ENCODE data around the gene ZNF526. TPM values are rescaled to one million over a fixed set of nuclear protein-coding genes. Genes with fewer than 3 reads are reported as not detected.

The ZNF526 gene, protein sequence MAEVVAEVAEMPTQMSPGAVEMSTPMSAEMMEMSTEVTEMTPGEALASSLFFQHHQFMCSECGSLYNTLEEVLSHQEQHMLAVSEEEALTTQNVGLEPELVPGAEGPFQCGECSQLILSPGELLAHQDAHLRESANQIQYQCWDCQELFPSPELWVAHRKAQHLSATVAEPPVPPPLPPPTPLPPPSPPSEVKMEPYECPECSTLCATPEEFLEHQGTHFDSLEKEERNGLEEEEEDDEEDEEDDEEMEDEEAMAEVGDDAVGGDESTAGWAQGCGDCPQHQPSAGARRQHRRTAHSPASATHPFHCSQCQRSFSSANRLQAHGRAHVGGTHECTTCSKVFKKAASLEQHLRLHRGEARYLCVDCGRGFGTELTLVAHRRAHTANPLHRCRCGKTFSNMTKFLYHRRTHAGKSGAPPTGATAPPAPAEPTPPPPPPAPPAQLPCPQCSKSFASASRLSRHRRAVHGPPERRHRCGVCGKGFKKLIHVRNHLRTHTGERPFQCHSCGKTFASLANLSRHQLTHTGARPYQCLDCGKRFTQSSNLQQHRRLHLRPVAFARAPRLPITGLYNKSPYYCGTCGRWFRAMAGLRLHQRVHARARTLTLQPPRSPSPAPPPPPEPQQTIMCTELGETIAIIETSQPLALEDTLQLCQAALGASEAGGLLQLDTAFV
- total RNA-seq: 18.2 and 23.0 TPM in 2 replicates

GRCh38 chr19:42219812-42220750 is at the start of gene ZNF526:
ZNF526 (plus strand) TSS chr19:42220312; CDS start chr19:42224404, 4,092 bp downstream.

DNA sequence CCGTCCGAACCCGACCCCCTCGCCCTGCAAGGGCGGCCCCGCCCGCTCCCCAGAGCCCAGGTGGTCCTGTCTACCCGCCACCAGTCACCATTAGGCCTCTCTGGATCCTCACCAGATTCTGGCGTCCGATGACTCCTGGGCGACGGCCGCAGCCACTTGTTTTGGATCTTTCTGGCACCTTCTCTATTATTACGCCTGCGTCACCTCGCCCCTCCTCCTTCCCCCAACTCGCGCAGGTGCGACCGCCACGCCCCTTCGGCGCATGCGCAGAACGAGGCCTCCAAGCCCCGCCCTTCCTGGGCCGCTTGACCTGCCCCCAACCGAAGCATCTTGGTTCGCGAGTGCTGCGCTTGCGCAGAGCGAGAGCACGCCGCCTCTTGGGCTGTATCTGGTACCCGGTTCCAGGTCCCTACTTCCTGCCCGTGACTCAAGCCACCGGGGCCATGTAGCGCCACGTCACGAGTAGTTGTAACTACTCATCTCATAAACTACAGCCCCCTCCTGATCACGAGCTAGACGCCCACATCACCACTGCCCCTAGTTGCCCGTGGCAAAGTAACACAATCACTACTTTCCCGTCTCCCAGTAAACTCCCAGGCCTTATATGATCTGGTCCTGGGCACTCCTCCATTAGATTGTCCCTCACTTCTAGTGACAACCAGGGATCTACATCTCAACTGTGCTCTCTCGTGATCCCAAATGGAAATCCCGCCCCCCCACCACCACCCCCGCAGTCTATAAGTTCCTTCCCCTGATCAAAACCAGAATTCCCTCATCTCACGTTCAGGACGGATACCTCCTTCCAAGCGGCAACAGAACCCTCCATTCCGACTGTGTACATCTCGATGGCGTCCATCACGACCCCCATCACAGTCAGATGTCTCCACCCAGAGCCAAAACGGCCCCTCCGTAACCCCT is 2.3 kb upstream of the ZNF526 start, which contains the start of gene DEDD2:
Gene DEDD2 (minus strand): TSS at position 158 of the 918 bp plus-strand sequence. CDS start 670 bp downstream, outside the sequence.

GRCh38 chr19:42242512-42243409 is 22.6 kb downstream of the ZNF526 start, which contains the start of gene GSK3A:
GSK3A (minus strand) TSS chr19:42242602; CDS start chr19:42242465, 137 bp downstream.

GRCh38 chr19:42254850-42255765 is 35.0 kb downstream of the ZNF526 start, which contains the start of gene ERF:
ERF (minus strand) TSS chr19:42255128; CDS start chr19:42254999, 129 bp downstream.

DNA sequence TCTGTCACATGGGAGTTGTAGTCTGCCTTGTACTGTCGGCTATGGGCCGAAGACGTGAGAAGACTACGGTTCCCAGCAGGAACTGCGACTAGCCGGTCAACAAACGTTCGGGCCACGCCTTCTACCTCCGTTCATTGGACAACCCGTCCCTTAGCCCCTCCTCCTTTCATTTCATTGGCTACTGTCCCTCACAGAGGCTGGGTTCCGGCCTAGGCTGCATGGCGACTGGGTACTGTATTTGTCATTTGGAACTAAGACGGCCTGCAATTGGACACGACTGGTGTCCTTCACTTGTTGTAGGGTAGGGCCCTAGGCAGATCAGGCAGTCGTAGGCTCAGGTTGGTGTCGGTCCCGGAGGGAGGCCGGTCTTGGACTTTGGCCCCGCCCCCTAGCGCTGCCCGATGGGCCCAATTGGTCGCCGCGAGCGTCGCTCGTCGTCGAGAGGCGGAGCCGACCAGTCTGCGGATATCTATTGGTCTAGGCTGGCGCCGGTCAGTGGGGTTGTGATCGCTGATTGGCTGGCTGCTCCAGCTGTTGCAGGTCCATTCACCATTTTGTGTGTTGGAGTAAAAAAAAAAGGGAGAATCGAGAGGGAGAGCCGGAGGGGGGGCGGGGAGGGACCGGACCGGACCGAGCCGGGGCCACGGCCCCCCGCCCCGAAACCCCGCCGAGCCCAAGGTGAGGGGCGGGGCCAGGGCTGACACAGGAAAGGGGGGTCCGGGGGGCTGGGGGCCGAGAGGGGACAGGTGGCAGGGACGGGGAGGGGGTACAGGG is 48.8 kb downstream of the ZNF526 start, which contains the start of gene CIC:
Gene CIC (plus strand): TSS at position 549 of the 774 bp plus-strand sequence. CDS start 2,532 bp downstream, outside the sequence.

Other genes starting within 250 kb of the ZNF526 start
- not detected in 2 replicates for gene ATP1A3, start 226.1 kb upstream of the ZNF526 start, total RNA-seq
- gene GRIK5, start 150.1 kb upstream of the ZNF526 start, total RNA-seq: under 0.01 TPM in 1 of 2 replicates, not detected in the other
- 13.6 and 32.6 TPM in 2 replicates for gene ZNF574, start 144.1 kb upstream of the ZNF526 start, total RNA-seq
- 11.6 and 17.3 TPM in 2 replicates for gene POU2F2, start 87.9 kb upstream of the ZNF526 start, total RNA-seq
- gene DEDD2, start 2.6 kb upstream of the ZNF526 start, total RNA-seq: 29.2 and 39.0 TPM in 2 replicates
- gene GSK3A, start 22.3 kb downstream of the ZNF526 start, total RNA-seq: 23.2 and 33.4 TPM in 2 replicates
- 19.5 and 39.9 TPM in 2 replicates for gene ERF, start 34.8 kb downstream of the ZNF526 start, total RNA-seq
- gene CIC, start 48.9 kb downstream of the ZNF526 start, total RNA-seq: 38.5 and 41.5 TPM in 2 replicates
- gene PRR19, start 81.8 kb downstream of the ZNF526 start, total RNA-seq: 0.22 and 0.86 TPM in 2 replicates
- gene PAFAH1B3, start 82.3 kb downstream of the ZNF526 start, total RNA-seq: 27.8 and 31.2 TPM in 2 replicates
- not detected in 2 replicates for gene TMEM145, start 93.0 kb downstream of the ZNF526 start, total RNA-seq
- 17.0 and 24.1 TPM in 2 replicates for gene MEGF8, start 105.3 kb downstream of the ZNF526 start, total RNA-seq
- not detected in 2 replicates for gene CNFN, start 170.0 kb downstream of the ZNF526 start, total RNA-seq
- gene LIPE, start 207.1 kb downstream of the ZNF526 start, total RNA-seq: 1.9 and 4.4 TPM in 2 replicates
- not detected in 2 replicates for gene CXCL17, start 222.6 kb downstream of the ZNF526 start, total RNA-seq

Measured in placental pericyte (primary cell).